GM21576 (cell line): Measurements from ENCODE around the gene SCFD1.
A peak's percentile ranks its signal among the peaks of the same experiment; 100 is the strongest.
"Not testable (repeated sequence)": the region's sequence is repeated elsewhere in the genome, so short reads cannot be mapped to it uniquely, and the experiment has no call there.

ENCODE experiments used
- ATAC-seq: cut with Tn5 transposase; IDR thresholded peaks from one replicate; pipeline ENCODE4 v1.9.1; 2021; ENCODE audit warnings: mild to moderate bottlenecking, moderate library complexity; ENCODE audit not compliant: unreplicated experiment

Gene SCFD1

GRCh38 chr14:30608533-30609006 is 13.5 kb upstream of the SCFD1 start:
- no peak for ATAC-seq

GRCh38 chr14:30610787-30611343 is 11.3 kb upstream of the SCFD1 start:
- no peak for ATAC-seq

DNA sequence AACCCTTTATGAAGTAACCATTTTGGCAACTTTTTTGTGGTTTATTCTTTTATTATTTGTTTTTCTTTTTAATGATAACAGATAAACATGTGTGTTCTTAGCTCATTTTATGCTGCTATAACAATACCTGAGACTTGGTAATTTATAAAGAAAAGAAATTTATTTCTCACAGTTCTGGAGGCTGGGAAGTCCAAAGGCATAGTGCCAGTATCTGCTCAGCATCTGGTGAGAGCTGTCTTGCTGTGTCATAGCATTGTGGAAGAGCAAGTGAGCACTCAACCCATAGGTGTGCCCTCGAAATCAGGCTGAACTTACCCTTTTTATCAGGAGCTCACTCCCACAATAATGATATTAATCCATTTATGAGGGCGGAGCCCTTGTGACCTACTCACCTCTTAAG is 8.0 kb upstream of the SCFD1 start:
- no peak for ATAC-seq

DNA sequence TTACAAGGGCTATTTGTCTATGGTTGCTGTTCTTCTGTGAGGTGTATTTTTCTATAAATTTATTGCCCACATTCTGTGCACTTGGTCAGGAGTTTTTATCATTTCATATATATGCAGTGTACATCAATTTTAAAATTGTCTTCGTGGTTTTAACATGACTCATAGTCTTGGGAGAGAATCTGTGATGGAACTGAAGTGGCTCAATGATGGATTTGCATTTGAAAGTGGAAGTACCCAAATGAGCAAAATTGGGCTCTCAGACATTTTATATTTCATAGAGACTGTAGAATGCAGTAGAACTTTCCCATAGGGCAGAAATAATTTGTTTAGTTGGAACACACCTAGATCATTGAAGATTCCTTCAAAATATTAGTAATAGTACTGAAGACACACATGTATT is 1.9 kb upstream of the SCFD1 start:
- peak; percentile 39 for ATAC-seq

- ATAC-seq, result no peak
Observed at GRCh38 chr14:30621354-30621939, 672 bp upstream of the SCFD1 start.

- ATAC-seq, result no peak
Observed at GRCh38 chr14:30623412-30624131, 1.5 kb downstream of the SCFD1 start.

DNA sequence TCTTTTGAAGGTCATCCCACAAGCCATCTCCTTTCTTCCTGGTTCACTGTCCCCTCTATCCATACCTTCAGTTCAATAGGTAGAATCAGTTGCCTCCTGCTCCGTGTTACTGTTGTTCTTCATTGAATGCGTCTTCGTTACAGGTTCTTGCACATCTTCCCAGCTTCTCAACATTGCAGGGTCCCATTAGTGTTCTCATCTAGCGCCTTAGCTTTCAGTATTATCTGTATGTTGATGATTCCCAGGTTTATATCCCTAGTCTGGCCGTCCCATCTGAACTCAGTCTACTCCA is 2.0 kb downstream of the SCFD1 start:
- no peak for ATAC-seq

DNA sequence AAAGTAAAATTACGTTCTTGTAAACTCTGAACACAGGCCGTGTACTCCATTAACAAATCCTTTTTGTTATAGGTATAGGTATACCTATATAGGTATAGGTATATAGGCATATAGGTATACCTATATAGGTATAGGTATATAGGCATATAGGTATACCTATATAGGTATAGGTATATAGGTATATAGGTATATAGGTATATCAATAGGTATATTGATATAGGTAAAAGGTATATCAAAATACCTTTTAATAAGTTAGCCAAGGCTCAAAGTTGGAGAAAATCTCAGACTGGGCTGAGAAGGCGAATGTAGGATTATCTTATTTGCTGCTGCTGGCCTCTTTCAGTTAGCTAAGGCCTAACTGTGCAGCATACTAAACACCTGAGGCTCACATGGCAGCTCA is 3.4 kb downstream of the SCFD1 start:
- no peak for ATAC-seq

GRCh38 chr14:30629432-30629831 is 7.3 kb downstream of the SCFD1 start:
- ATAC-seq, result not testable (repeated sequence)

DNA sequence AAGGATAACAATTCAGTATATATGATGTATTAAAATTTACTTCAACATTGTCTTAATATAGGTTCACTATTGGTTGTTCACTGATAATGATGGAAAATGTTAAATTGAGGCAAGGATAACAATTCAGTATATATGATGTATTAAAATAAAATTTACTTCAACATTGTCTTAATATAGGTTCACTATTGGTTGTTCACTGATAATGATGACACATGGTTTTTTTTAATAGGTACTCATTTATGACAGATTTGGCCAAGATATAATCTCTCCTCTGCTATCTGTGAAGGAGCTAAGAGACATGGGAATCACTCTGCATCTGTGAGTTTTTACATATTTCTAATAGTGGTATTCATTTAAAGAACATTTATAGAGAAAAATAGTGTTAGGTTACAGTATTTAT is 8.1 kb downstream of the SCFD1 start:
- no peak for ATAC-seq

DNA sequence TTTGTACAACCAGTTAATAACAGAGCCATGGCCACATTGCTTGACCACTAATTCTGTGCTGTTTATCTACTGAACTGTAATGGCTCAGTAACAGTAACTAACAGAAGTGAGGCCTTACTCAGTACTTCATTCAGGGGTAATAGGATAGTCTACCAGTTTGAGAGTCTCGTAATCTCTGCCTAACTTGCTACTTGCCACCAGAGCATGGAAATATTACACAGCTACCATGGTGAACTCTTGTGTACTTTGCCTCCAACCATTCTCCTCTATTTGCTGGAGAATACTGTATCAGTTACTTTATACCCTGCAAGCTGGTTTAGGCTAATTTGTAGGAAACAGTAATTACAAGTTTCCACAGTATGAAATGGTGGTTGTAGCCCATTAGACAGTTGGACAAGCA is 10.6 kb downstream of the SCFD1 start:
- ATAC-seq, result no peak

- ATAC-seq, result no peak
Observed at GRCh38 chr14:30638926-30639325, 16.8 kb downstream of the SCFD1 start.

- no peak for ATAC-seq
Observed at GRCh38 chr14:30641207-30641606, 19.1 kb downstream of the SCFD1 start.

GRCh38 chr14:30644462-30644861 is 22.3 kb downstream of the SCFD1 start:
- not testable (repeated sequence) for ATAC-seq

DNA sequence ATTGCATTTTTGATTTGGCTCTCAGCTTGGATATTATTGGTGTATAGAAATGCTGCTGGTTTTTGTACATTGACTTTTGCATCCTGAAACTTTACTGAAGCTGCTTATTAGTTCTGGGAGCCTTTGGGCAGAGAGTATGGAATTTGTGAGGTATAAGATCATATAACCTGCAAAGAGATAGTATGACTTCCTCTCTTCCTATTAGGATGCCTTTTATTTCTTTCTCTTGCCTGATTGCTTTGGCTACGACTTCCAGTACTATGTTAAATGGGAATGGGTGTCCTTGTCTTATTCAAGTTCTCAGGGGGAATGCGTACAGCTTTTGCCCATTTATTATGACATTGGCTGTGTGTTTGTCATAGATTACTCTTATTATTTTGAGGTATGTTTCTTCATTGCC is 23.5 kb downstream of the SCFD1 start:
- ATAC-seq, result no peak

GRCh38 chr14:30648471-30648870 is 26.4 kb downstream of the SCFD1 start:
- ATAC-seq, result peak; percentile 55

GRCh38 chr14:30651937-30652336 is 29.8 kb downstream of the SCFD1 start:
- ATAC-seq, result no peak

DNA sequence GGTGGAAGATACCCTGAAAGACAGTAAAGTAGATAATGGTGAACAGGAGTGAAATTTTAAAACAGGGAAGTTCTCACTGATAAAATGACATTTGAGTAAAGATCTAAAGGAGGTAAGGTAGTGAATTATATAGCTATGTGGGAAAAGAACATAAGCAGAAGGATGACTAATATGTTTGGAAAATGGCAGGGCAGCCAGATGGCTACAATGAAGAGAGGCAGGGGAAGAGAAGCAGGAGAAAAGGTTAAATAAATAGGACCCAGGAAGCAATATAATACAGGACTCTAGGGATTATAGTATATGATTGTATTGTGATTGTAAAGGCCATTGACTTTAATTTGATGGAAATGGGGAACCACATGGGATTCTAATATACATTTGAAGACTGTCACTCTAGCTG is 33.0 kb downstream of the SCFD1 start:
- ATAC-seq, result no peak

DNA sequence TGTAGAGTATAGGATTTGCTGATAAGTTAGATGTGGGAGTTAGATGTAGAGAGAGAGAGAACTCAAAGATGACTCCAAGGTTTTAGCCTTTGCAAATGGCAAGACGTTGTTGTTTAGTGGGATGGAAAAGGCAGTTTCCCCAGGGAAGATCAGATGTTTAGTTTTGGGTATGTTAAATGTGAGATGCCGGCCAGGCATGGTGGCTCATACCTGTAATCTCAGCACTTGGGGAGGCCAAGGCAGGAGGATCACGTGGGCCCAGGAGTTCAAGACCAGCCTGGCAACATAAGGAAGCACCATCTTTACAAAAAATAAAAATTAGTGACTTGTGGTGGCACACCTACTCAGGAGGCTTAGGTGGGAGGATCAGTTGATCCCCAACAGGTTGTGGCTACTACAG is 33.5 kb downstream of the SCFD1 start:
- no peak for ATAC-seq

DNA sequence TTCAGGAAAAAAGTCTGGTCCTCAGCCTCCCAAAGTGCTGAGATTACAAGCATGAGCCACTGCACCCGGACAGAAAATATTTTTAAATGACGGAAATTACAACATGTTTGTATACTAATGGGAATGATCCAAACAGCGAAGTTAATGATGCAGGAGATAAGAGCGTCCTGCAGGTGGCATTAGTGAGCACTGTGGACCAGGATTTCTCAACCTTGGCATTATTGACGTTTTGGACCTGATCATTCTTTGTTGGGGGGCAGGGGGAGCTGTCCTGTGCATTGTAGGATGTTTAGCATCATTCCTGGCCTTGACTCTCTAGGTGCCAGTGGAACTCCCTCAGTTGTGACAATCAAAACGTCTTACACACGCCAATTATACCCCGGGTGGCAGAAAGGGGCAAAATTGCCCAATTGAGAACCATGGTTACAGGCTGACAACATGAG is 34.1 kb downstream of the SCFD1 start:
- no peak for ATAC-seq

GRCh38 chr14:30657050-30657449 is 34.9 kb downstream of the SCFD1 start:
- no peak for ATAC-seq

GRCh38 chr14:30657606-30658163 is 35.6 kb downstream of the SCFD1 start:
- no peak for ATAC-seq
